GM10248 (cell line): ENCODE measurements around the gene BABAM2.
"Not testable (repeated sequence)": the region's sequence is repeated elsewhere in the genome, so short reads cannot be mapped to it uniquely, and the experiment has no call there.

Source experiments
- CTCF ChIA-PET: fragments of 300-600 bp; sonication (Branson Sonifier 250); formaldehyde crosslinking; extraction: SDS; loops from one replicate; lab custom pipeline; 2021; ENCODE audit warnings: antibody characterized with exemption; lab: Yijun Ruan, JAX
- POLR2A ChIA-PET: fragments of 350-650 bp; sonication (Branson Sonifier 250); formaldehyde crosslinking; extraction: SDS; loops from one replicate; lab custom pipeline; 2020; ENCODE audit warnings: antibody characterized with exemption; lab: Yijun Ruan, JAX
- DNase-seq: peaks from one replicate; pipeline ENCODE4 v3.0.0; 2012; ENCODE audit errors: extremely low spot score
- CTCF ChIP-seq: IDR thresholded peaks from 2 replicates; pipeline ENCODE4 v1.5.1; 2012; ENCODE audit warnings: mild to moderate bottlenecking, low read depth; ENCODE audit errors: extremely low read depth, missing control alignments, control extremely low read depth

The BABAM2 gene

GRCh38 chr2:27860111-27860510 lies 30.4 kb upstream of the BABAM2 start:
- CTCF ChIA-PET, result no interaction called here
- no peak for TF ChIP-seq CTCF
- DNase-seq, result no peak

DNA sequence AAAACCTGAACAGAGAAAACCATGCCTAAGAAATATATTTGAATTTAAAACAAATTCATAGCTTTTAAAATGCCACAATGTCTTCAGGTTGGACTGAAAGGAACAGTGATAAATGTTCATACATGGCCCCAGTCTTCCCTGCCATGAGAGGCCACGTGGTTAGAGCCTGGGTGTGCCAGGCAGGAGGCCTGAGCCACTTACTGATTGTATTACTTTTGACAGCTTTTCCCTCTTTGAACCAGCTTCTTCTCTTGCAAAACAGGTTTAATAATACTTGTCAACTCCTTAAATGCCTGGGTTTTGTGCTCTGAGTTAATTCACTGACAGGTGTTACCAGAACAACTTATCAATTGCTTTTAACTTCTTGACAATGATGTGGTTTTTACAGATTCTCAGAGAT lies 27.4 kb upstream of the BABAM2 start:
- POLR2A ChIA-PET, result no interaction called here
- CTCF ChIA-PET, result no interaction called here
- no peak for DNase-seq
- TF ChIP-seq CTCF, result no peak

More at GRCh38 chr2:27860111-27860510, 30.4 kb upstream of the BABAM2 start:
- POLR2A ChIA-PET, result no interaction called here

- CTCF ChIA-PET, result interaction anchor here (1.5 kb wide), 1 partner anchor 15 kb away, joined by 4 read pairs; no protein-coding TSS in a partner anchor
- POLR2A ChIA-PET, DNase-seq: not testable (repeated sequence)
Observed at GRCh38 chr2:27863955-27864354, 26.6 kb upstream of the BABAM2 start.

DNA sequence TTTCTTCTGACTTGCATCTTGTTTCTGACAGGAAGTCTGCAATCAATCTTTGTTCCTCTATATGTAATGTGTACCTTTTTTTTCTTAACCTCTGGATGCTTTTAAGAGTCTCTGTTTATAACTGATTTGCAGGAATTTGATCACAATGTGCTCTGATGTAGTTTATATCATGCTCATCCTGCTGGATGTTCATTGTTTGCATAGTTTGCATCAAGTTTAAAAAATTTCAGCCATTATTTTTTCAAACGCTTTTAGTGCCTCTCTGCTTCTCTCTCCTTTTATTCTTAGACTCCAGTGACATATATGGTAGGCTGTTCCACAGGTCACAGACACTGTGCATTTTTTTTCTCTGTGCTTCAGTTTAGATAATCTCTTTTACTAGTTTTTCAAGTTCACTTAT lies 24.3 kb upstream of the BABAM2 start:
- POLR2A ChIA-PET, result no interaction called here
- DNase-seq, result no peak
- CTCF ChIA-PET, result interaction anchor here (1.0 kb wide), 1 partner anchor 17 kb away, joined by 4 read pairs; no protein-coding TSS in a partner anchor
- no peak for TF ChIP-seq CTCF

DNA sequence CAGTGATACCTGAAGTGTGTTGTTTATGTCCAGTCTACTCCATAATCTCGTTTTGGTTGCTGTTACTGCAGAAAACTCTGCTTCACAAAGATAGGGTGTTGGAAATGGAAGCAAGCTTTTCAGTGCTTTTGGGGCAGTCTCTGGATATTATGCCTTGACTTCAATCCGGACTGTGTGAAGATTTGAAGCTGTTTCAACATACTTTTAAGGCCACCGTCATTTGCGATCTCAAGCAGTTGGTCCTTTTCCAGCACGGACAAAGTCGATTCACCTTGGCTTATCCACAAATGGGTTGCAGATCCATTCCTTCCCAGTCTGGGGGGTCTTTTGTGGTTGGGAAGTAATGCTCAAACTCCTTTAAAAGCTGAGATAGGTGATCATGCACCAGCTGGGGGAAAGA lies 20.8 kb upstream of the BABAM2 start:
- CTCF ChIA-PET, result no interaction called here
- POLR2A ChIA-PET, result no interaction called here
- DNase-seq, result no peak
- TF ChIP-seq CTCF, result no peak

GRCh38 chr2:27870724-27871123 lies 19.8 kb upstream of the BABAM2 start:
- CTCF ChIA-PET, result interaction anchor here (0.7 to 1.6 kb wide), 2 partner anchors 12 to 19 kb away, joined by 3 to 4 read pairs; no protein-coding TSS in a partner anchor
- POLR2A ChIA-PET, result no interaction called here
- DNase-seq, result no peak
- TF ChIP-seq CTCF, result no peak

- DNase-seq, result no peak
- ChIA-PET POLR2A (no interaction called here), CTCF (interaction anchor here (1.1 to 1.6 kb wide), 3 partner anchors 9 to 67 kb away, joined by 3 to 4 read pairs (median 4); no protein-coding TSS in a partner anchor)
- no peak for TF ChIP-seq CTCF
Observed at GRCh38 chr2:27871802-27872201, 18.7 kb upstream of the BABAM2 start.
